Measurements from ENCODE around the gene PRKN.

- TF ChIP-seq CTCF (IDR thresholded peaks at IDR 0.05; ENCODE audit: low read depth, low read length) (no peak), MAX (IDR thresholded peaks at IDR 0.05; ENCODE audit: low read depth, low read length) (no peak), MYC (IDR thresholded peaks at IDR 0.05; ENCODE audit: low read depth, low read length) (no peak), POLR2A (IDR thresholded peaks at IDR 0.05; ENCODE audit: extremely low read depth, insufficient read length) (no peak)
These were observed 972.5 kb downstream of the PRKN start for GRCh38 chr6:161755080-161755479.
